Measurements from ENCODE around the gene IGF2BP2. TPM values are rescaled to one million over a fixed set of nuclear protein-coding genes. Genes with fewer than 3 reads are reported as not detected.

The IGF2BP2 gene
- total and polyA plus RNA-seq, 2 of the 13 experiments (the other 11 are each of a cell fraction or from before 2014, with no cell fraction given) = 6.5 to 46.0 TPM

- Histone ChIP-seq H4K20me1 (ENCODE audit: insufficient read depth, low read length) (peaks cover 31% of the 10 kb centered on the region), H3K27ac (ENCODE audit: extremely low read length, insufficient read depth, low read length) (no peak overlapping the region), H3K4me2 (ENCODE audit: low read depth, low read length) (no peak overlapping the region), H3K9me3 (ENCODE audit: low read length) (no peaks in the 10 kb centered on the region), H3K9ac (ENCODE audit: insufficient read depth, low read depth, low read length) (no peak overlapping the region), H3K4me3 (replicated peaks in 1 of 3; ENCODE audit: insufficient read depth in 1 of 3, low read depth in 2 of 3, low read length in 3 of 3) (no peak overlapping the region), H3K79me2 (ENCODE audit: insufficient read depth, low read length) (peaks cover 41% of the 10 kb centered on the region), H3K4me1 (ENCODE audit: insufficient read depth, low read length) (peaks cover 34% of the 10 kb centered on the region), H3K36me3 (replicated peaks in 1 of 2; ENCODE audit: control insufficient read depth in 1 of 2, insufficient read depth in 2 of 2, low read length in 2 of 2) (peaks cover 11 to 35% of the 10 kb centered on the region in 2 experiments), H3K27me3 (ENCODE audit: control insufficient read depth in 1 of 2, insufficient read depth in 2 of 2, low read length in 2 of 2) (no peaks in the 10 kb centered on the region), H2AFZ (ENCODE audit: low read length) (no peak overlapping the region)
- no TSS peak for BruUV-seq (replicated peaks)
- FAIRE-seq (no peak), DNase-seq (ENCODE audit: low spot score) (no peak), ATAC-seq (no peak)
- TF ChIP-seq, protein P1, sequence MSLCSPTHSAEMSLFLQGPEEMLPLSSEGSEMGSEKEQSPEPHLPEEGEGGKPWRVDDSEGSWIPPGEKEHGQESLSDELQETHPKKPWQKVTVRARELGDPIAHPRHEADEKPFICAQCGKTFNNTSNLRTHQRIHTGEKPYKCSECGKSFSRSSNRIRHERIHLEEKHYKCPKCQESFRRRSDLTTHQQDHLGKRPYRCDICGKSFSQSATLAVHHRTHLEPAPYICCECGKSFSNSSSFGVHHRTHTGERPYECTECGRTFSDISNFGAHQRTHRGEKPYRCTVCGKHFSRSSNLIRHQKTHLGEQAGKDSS (CRISPR knock-in tag; IDR thresholded peaks at IDR 0.05; ENCODE audit: borderline replicate concordance, low read depth) = no peak
- no peak for TF ChIP-seq NFE2 (CRISPR knock-in tag; IDR thresholded peaks at IDR 0.05)
- TF ChIP-seq ZNF451 (CRISPR knock-in tag; IDR thresholded peaks at IDR 0.05) = no peak
- TF ChIP-seq EED (CRISPR knock-in tag; IDR thresholded peaks at IDR 0.05) = no peak
- TF ChIP-seq ZNF354B (CRISPR knock-in tag; IDR thresholded peaks at IDR 0.05) = no peak
- TF ChIP-seq ELK4 (CRISPR knock-in tag; IDR thresholded peaks at IDR 0.05; ENCODE audit: borderline replicate concordance) = no peak
- no peak for TF ChIP-seq MAZ (IDR thresholded peaks at IDR 0.05; ENCODE audit: borderline replicate concordance, low read depth, low read length)
- TF ChIP-seq MAZ (CRISPR knock-in tag; IDR thresholded peaks at IDR 0.05; ENCODE audit: low read depth) = no peak
- in situ Hi-C loops (cut with HindIII; ENCODE audit: extremely low pct_ligation_motif_present, low pct_unique_long_range_greater_than_20kb) (no loop called here), intact Hi-C loops (cut with micrococcal nuclease; ENCODE audit: unreplicated experiment) (no loop called here)
- CTCF ChIA-PET (ENCODE audit: low intra/inter-chr PET ratio, low total read pairs) = no interaction called here
- WGBS (ENCODE audit: low lambda C conversion rate) = 97% methylated on average over 6 of the region's 6 CpGs
- POLR2A ChIA-PET = no interaction called here
These were observed 128.8 kb downstream of the IGF2BP2 start for GRCh38 chr3:185696039-185696438.
